IPS DF 6.9 (cell line): ENCODE measurements around the gene HJV.

ENCODE experiments used
- DNase-seq: peaks from one replicate; pipeline ENCODE4 v3.0.0-alpha.2; 2013; ENCODE audit warnings: low read depth, low spot score
- H3K27ac ChIP-seq: one replicate; pipeline ENCODE4 v1.5.1; 2013; ENCODE audit warnings: low read length, control low read depth
- H3K27me3 ChIP-seq: 2 replicates; pipeline ENCODE4 v1.6.1; 2013; ENCODE audit warnings: mild to moderate bottlenecking, low read length; ENCODE audit not compliant: control insufficient read depth, insufficient read depth
- H3K36me3 ChIP-seq: 2 replicates; pipeline ENCODE4 v1.6.1; 2013; ENCODE audit warnings: low read length; ENCODE audit not compliant: control insufficient read depth, insufficient read depth
- H3K4me1 ChIP-seq: 2 replicates; pipeline ENCODE4 v1.6.1; 2013; ENCODE audit warnings: low read length; ENCODE audit not compliant: control insufficient read depth, insufficient read depth
- H3K4me3 ChIP-seq: 2 replicates; pipeline ENCODE4 v1.5.1; 2013; ENCODE audit warnings: mild to moderate bottlenecking, low read length
- H3K9me3 ChIP-seq: 2 replicates; pipeline ENCODE4 v1.6.1; 2013; ENCODE audit warnings: low read length, inconsistent platforms; ENCODE audit not compliant: control insufficient read depth, insufficient read depth
- WGBS: extraction: QIAGEN DNeasy Blood & Tissue Kit; methylation state at CpG from one replicate; pipeline ENCODE4 v1.1.7; 2013; ENCODE audit warnings: mixed read lengths, missing lambda C conversion rate; ENCODE audit not compliant: insufficient read length, insufficient coverage; 5-methylcytosine and 5-hydroxymethylcytosine counted together

HJV gene

GRCh38 chr1:146020058-146021049 lies 1.2 kb downstream of the HJV start:
- Histone ChIP-seq H3K4me3 (no peak overlapping the region), H3K9me3 (no peaks in the 10 kb centered on the region), H3K27ac (no peak overlapping the region), H3K4me1 (no peaks in the 10 kb centered on the region; the same call in 1 of the 2 replicates), H3K27me3 (peaks cover 7% of the 10 kb centered on the region; the same call in 1 of the 2 replicates), H3K36me3 (no peaks in the 10 kb centered on the region)
- WGBS, result no CpG with 5 or more reads among the region's 4 CpGs
- DNase-seq, result no peak

- no peaks in the 10 kb centered on the region; the same call in 1 of the 2 replicates for H3K4me1 ChIP-seq
- peaks cover 7% of the 10 kb centered on the region; the same call in 1 of the 2 replicates for H3K27me3 ChIP-seq
- DNase-seq, result no peak
- no CpG with 5 or more reads among the region's 43 CpGs for WGBS
- H3K27ac ChIP-seq, result no peak overlapping the region
- H3K36me3 ChIP-seq, result no peaks in the 10 kb centered on the region
- peak overlapping the region; percentile 11; the same call in 1 of the 2 replicates for H3K4me3 ChIP-seq
- no peaks in the 10 kb centered on the region for H3K9me3 ChIP-seq
Observed at GRCh38 chr1:146019231-146020057, 2.1 kb downstream of the HJV start.

GRCh38 chr1:146016891-146017290 lies 4.6 kb downstream of the HJV start:
- H3K9me3 ChIP-seq, result no peaks in the 10 kb centered on the region
- H3K4me1 ChIP-seq, result no peaks in the 10 kb centered on the region; the same call in 1 of the 2 replicates
- no peak overlapping the region for H3K27ac ChIP-seq
- no peak for DNase-seq
- H3K4me3 ChIP-seq, result no peak overlapping the region
- no peaks in the 10 kb centered on the region for H3K36me3 ChIP-seq
- peaks cover 7% of the 10 kb centered on the region; the same call in 1 of the 2 replicates for H3K27me3 ChIP-seq
- WGBS, result no CpG with 5 or more reads among the region's 1 CpG

- Histone ChIP-seq H3K27me3 (no peaks in the 10 kb centered on the region; the same call in 1 of the 2 replicates), H3K9me3 (no peaks in the 10 kb centered on the region), H3K4me3 (no peak overlapping the region), H3K36me3 (no peaks in the 10 kb centered on the region), H3K4me1 (no peaks in the 10 kb centered on the region), H3K27ac (no peak overlapping the region)
- no CpG with 5 or more reads among the region's 6 CpGs for WGBS
- DNase-seq, result no peak
Observed at GRCh38 chr1:146013559-146013922, 8.0 kb downstream of the HJV start.

GRCh38 chr1:146012703-146013558 lies 8.6 kb downstream of the HJV start:
- H3K27ac ChIP-seq, result no peak overlapping the region

GRCh38 chr1:146010126-146010738 lies 11.3 kb downstream of the HJV start:
- WGBS, result no CpG with 5 or more reads among the region's 8 CpGs
- H3K27ac ChIP-seq, result no peak overlapping the region
- H3K9me3 ChIP-seq, result no peaks in the 10 kb centered on the region
- H3K4me3 ChIP-seq, result no peak overlapping the region
- DNase-seq, result no peak
- H3K27me3 ChIP-seq, result no peaks in the 10 kb centered on the region
- no peaks in the 10 kb centered on the region for H3K4me1 ChIP-seq
- H3K36me3 ChIP-seq, result no peaks in the 10 kb centered on the region

More at GRCh38 chr1:146012703-146013558, 8.6 kb downstream of the HJV start:
- no CpG with 5 or more reads among the region's 4 CpGs for WGBS
- no peaks in the 10 kb centered on the region for H3K9me3 ChIP-seq
- H3K4me1 ChIP-seq, result no peaks in the 10 kb centered on the region
- no peak for DNase-seq
- no peaks in the 10 kb centered on the region for H3K27me3 ChIP-seq
- H3K36me3 ChIP-seq, result no peaks in the 10 kb centered on the region
- no peak overlapping the region for H3K4me3 ChIP-seq

GRCh38 chr1:146007489-146008133 lies 13.9 kb downstream of the HJV start:
- no peaks in the 10 kb centered on the region for H3K4me1 ChIP-seq
- H3K9me3 ChIP-seq, result no peaks in the 10 kb centered on the region
- no peak for DNase-seq
- no peaks in the 10 kb centered on the region for H3K27me3 ChIP-seq
- H3K36me3 ChIP-seq, result no peaks in the 10 kb centered on the region
- H3K27ac ChIP-seq, result no peak overlapping the region
- no peak overlapping the region for H3K4me3 ChIP-seq
- WGBS, result no CpG with 5 or more reads among the region's 8 CpGs

GRCh38 chr1:146001709-146002108 lies 19.8 kb downstream of the HJV start:
- H3K27me3 ChIP-seq, result no peaks in the 10 kb centered on the region
- H3K9me3 ChIP-seq, result no peaks in the 10 kb centered on the region
- no peak overlapping the region for H3K4me3 ChIP-seq
- H3K27ac ChIP-seq, result no peak overlapping the region
- no peak for DNase-seq
- no peaks in the 10 kb centered on the region for H3K36me3 ChIP-seq
- no CpG with 5 or more reads among the region's 2 CpGs for WGBS
- H3K4me1 ChIP-seq, result no peaks in the 10 kb centered on the region

- Histone ChIP-seq H3K27ac (no peak overlapping the region), H3K27me3 (no peaks in the 10 kb centered on the region), H3K9me3 (no peaks in the 10 kb centered on the region), H3K4me1 (0 out of 2 replicates have a peak, but pooled peaks cover 1% of the 10 kb centered on the region), H3K36me3 (peaks cover 1% of the 10 kb centered on the region; the same call in 1 of the 2 replicates), H3K4me3 (no peak overlapping the region)
- DNase-seq, result no peak
- WGBS, result no CpG with 5 or more reads among the region's 5 CpGs
Observed at GRCh38 chr1:145999321-146000024, 22.1 kb downstream of the HJV start.
